ENCODE data around the gene OTUD4. TPM values are rescaled to one million over a fixed set of nuclear protein-coding genes. Genes with fewer than 3 reads are reported as not detected.

Gene OTUD4
- total RNA-seq, 5 donors from 2014 or later (not counting 1 experiment from before 2014, with no cell fraction given): 38.8 to 70.1 (median 49.1) TPM

DNA sequence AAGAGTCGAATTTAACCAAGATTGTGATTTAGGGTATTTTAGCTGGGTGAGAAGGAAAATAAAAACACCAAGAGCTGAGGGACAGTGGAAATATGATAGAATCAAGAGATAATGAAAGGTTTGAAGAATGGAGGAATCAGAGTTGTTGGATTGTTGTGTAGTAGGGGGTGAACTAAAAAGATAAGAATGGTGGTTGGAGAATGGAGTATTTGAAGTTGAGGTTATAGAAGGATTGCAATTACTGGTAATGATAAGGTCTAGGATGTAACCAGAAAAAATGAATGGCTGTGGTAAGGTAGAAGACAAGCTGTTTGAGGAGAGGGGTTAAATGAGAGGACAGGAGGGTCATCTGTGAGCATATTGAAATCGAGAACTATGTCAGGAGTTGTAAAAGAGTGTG lies 77.8 kb downstream of the OTUD4 start:
- Mint-ChIP-seq H3K9me3 (no peaks in the 10 kb centered on the region), H3K4me1 (peaks cover 19 to 37% (median 37%) of the 10 kb centered on the region in 3 donors), H3K27me3 (no peaks in the 10 kb centered on the region), H3K4me3 (no peak overlapping the region), H3K36me3 (peaks cover 7% of the 10 kb centered on the region), H3K27ac (no peak overlapping the region)
- H3K27ac ChIP-seq (ENCODE audit: low read length): no peak overlapping the region
- no peak for DNase-seq
- CTCF ChIA-PET: interaction anchor here in 1 of 2 donors (1.1 kb wide), 1 partner anchor 9 kb away, joined by 3 read pairs; no protein-coding TSS in a partner anchor
- POLR2A ChIA-PET: interaction anchor here in 1 of 2 donors (1.2 kb wide), 1 partner anchor 18 kb away, joined by 3 read pairs; no protein-coding TSS in a partner anchor
- 90% methylated on average over 1 of the region's 2 CpGs for WGBS (ENCODE audit: insufficient coverage)
- no peak overlapping the region for H3K4me3 ChIP-seq (ENCODE audit: control insufficient read depth in 1 of 2, extremely low read depth in 1 of 2, low read length in 1 of 2)
- peaks cover 0 to 17% of the 10 kb centered on the region in 2 donors for H3K36me3 ChIP-seq (ENCODE audit: control insufficient read depth in 2 of 2, extremely low read depth in 1 of 2, insufficient read depth in 1 of 2, low read length in 1 of 2)
- no peaks in the 10 kb centered on the region for H3K27me3 ChIP-seq (replicated peaks in 1 of 2; ENCODE audit: control insufficient read depth in 2 of 2, extremely low read depth in 1 of 2, insufficient read depth in 2 of 2, low read length in 1 of 2)
- no peak for ATAC-seq (replicated peaks in 1 of 4)
- peaks cover 7 to 23% of the 10 kb centered on the region in 2 experiments for H3K4me1 ChIP-seq (ENCODE audit: control insufficient read depth in 1 of 2, extremely low read depth in 1 of 2, insufficient read depth in 2 of 2, low read length in 2 of 2)
- H3K9me3 ChIP-seq: no peaks in the 10 kb centered on the region

DNA sequence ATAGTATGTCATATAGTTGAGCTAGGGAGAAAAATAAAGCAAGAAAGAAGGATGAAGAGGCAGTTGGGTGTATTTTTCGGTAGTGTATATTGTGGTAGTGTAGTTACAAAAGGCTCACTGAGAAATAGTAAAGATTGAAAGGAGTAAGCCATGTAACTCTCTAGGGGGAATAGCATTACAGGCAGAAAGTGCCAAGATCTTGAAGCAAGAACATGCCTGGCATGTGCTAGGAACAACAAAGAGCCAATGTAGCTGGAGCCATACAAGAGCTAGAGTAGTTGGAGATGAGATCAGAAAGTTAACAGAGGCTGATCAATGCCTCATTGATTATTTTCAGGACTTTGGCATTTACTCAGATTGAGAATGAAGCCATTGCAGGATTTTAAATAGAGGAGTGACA lies 79.3 kb downstream of the OTUD4 start:
- no peaks in the 10 kb centered on the region for H3K9me3 ChIP-seq
- Mint-ChIP-seq H3K4me3 (no peak overlapping the region), H3K27me3 (no peaks in the 10 kb centered on the region), H3K27ac (no peak overlapping the region), H3K9me3 (no peaks in the 10 kb centered on the region), H3K36me3 (no peaks in the 10 kb centered on the region), H3K4me1 (peaks cover 29 to 44% (median 37%) of the 10 kb centered on the region in 3 donors)
- ATAC-seq (replicated peaks in 1 of 4) (no peak), DNase-seq (no peak)
- POLR2A ChIA-PET: interaction anchor here (0.5 to 0.6 kb wide), 4 partner anchors 17 to 1587 kb away, joined by 3 to 7 read pairs (median 4); no protein-coding TSS in a partner anchor
- no peaks in the 10 kb centered on the region for H3K27me3 ChIP-seq (replicated peaks in 1 of 2; ENCODE audit: control insufficient read depth in 2 of 2, extremely low read depth in 1 of 2, insufficient read depth in 2 of 2, low read length in 1 of 2)
- peaks cover 18 to 30% of the 10 kb centered on the region in 2 experiments for H3K4me1 ChIP-seq (ENCODE audit: control insufficient read depth in 1 of 2, extremely low read depth in 1 of 2, insufficient read depth in 2 of 2, low read length in 2 of 2)
- H3K4me3 ChIP-seq (ENCODE audit: control insufficient read depth in 1 of 2, extremely low read depth in 1 of 2, low read length in 1 of 2): no peak overlapping the region
- no peak overlapping the region for H3K27ac ChIP-seq (ENCODE audit: low read length)
- 100% methylated on average over 1 of the region's 1 CpG for WGBS (ENCODE audit: insufficient coverage)
- H3K36me3 ChIP-seq (ENCODE audit: control insufficient read depth in 2 of 2, extremely low read depth in 1 of 2, insufficient read depth in 1 of 2, low read length in 1 of 2): peaks cover 0 to 7% of the 10 kb centered on the region in 2 donors
- CTCF ChIA-PET: no interaction called here

DNA sequence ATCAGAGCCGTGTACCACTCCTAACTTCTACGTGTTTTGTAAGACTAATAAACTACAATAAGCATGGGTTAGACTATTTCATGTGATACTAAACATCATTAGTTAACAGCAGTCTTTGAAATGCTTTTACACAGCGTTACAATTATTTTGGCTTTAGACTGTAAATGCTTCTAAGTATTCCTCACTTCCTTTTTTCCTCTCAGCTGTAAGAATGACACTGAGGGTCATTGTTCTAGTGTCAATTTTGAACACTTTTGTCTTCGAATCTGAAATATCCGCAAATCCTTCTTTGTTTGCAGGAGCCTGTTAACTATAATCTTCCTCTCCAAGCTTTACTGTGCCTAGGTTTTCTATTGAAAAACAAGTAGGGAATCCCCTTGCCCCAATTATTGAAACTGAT lies 80.7 kb downstream of the OTUD4 start:
- peaks cover 8% of the 10 kb centered on the region for H3K36me3 Mint-ChIP-seq
- H3K27ac Mint-ChIP-seq: peak overlapping the region in 1 of 2 donors; percentile 53
- no peaks in the 10 kb centered on the region for H3K9me3 Mint-ChIP-seq
- CTCF ChIA-PET: no interaction called here
- DNase-seq: peak in 1 of 35 experiments; percentile 4
- H3K4me3 Mint-ChIP-seq: peak overlapping the region; percentile 93 to 97 (median 96)
- Histone ChIP-seq H3K9me3 (no peaks in the 10 kb centered on the region), H3K4me1 (ENCODE audit: control insufficient read depth in 1 of 2, extremely low read depth in 1 of 2, insufficient read depth in 2 of 2, low read length in 2 of 2) (peaks cover 18 to 30% of the 10 kb centered on the region in 2 experiments), H3K4me3 (ENCODE audit: control insufficient read depth in 1 of 2, extremely low read depth in 1 of 2, low read length in 1 of 2) (peak overlapping the region in 1 of 2 donors; percentile 88), H3K36me3 (ENCODE audit: control insufficient read depth in 2 of 2, extremely low read depth in 1 of 2, insufficient read depth in 1 of 2, low read length in 1 of 2) (peaks cover 0 to 4% of the 10 kb centered on the region in 2 donors), H3K27me3 (replicated peaks in 1 of 2; ENCODE audit: control insufficient read depth in 2 of 2, extremely low read depth in 1 of 2, insufficient read depth in 2 of 2, low read length in 1 of 2) (no peaks in the 10 kb centered on the region), H3K27ac (ENCODE audit: low read length) (no peak overlapping the region)
- no CpG with 5 or more reads among the region's 5 CpGs for WGBS (ENCODE audit: insufficient coverage)
- POLR2A ChIA-PET: interaction anchor here in 1 of 2 donors (2.4 kb wide), 1 partner anchor 79 kb away, joined by 19 read pairs; no protein-coding TSS in a partner anchor
- H3K27me3 Mint-ChIP-seq: no peaks in the 10 kb centered on the region
- peaks cover 38 to 49% (median 43%) of the 10 kb centered on the region in 3 donors for H3K4me1 Mint-ChIP-seq
- ATAC-seq (replicated peaks in 1 of 4): no peak

DNA sequence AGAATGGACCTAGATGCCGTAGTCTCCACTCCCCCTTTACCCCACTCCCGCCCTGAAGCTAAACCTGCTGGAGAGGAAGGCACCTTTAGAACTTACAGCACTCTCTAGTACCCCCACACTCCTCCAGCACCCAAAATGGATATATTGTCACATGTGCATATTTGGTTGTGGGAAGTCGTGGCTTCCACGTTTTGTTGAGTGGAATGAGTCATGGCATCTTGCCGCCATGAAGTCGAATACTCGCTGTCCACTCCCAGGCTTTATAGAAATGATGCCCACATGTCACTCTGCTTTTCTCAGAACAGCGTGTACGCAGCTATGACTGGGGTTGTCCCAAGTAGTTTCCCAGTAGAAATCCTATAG lies 81.7 kb downstream of the OTUD4 start:
- H3K27me3 ChIP-seq (replicated peaks in 1 of 2; ENCODE audit: control insufficient read depth in 2 of 2, extremely low read depth in 1 of 2, insufficient read depth in 2 of 2, low read length in 1 of 2): no peaks in the 10 kb centered on the region
- POLR2A ChIA-PET: interaction anchor here (0.6 to 2.4 kb wide), 5 partner anchors 12 to 82 kb away, joined by 3 to 19 read pairs (median 3); partner anchors contain the start of gene OTUD4 (in 1 of the 2)
- peaks cover 0 to 3% (median 0%) of the 10 kb centered on the region in 3 donors for H3K9me3 Mint-ChIP-seq
- ATAC-seq (replicated peaks in 1 of 4) (peak; percentile 40 to 46 (median 40)), DNase-seq (peak in 11 of 35 experiments; percentile 3 to 60 (median 10))
- H3K36me3 ChIP-seq (ENCODE audit: control insufficient read depth in 2 of 2, extremely low read depth in 1 of 2, insufficient read depth in 1 of 2, low read length in 1 of 2): peaks cover 7 to 14% of the 10 kb centered on the region in 2 donors
- CTCF ChIA-PET: interaction anchor here (0.6 to 1.6 kb wide), 7 partner anchors 11 to 1540 kb away, joined by 3 to 5 read pairs (median 3); no protein-coding TSS in a partner anchor
- no peaks in the 10 kb centered on the region for H3K27me3 Mint-ChIP-seq
- H3K4me3 ChIP-seq (ENCODE audit: control insufficient read depth in 1 of 2, extremely low read depth in 1 of 2, low read length in 1 of 2): peak overlapping the region; percentile 88 to 98
- peak overlapping the region; percentile 93 to 97 (median 96) for H3K4me3 Mint-ChIP-seq
- peaks cover 41 to 50% (median 44%) of the 10 kb centered on the region in 3 donors for H3K4me1 Mint-ChIP-seq
- peaks cover 18 to 30% of the 10 kb centered on the region in 2 experiments for H3K4me1 ChIP-seq (ENCODE audit: control insufficient read depth in 1 of 2, extremely low read depth in 1 of 2, insufficient read depth in 2 of 2, low read length in 2 of 2)
- H3K27ac Mint-ChIP-seq: peak overlapping the region; percentile 94 to 97
- WGBS (ENCODE audit: insufficient coverage): 0% methylated on average over 7 of the region's 9 CpGs
- H3K27ac ChIP-seq (ENCODE audit: low read length): peak overlapping the region; percentile 85
- peaks cover 18% of the 10 kb centered on the region for H3K36me3 Mint-ChIP-seq
- H3K9me3 ChIP-seq: peaks cover 5% of the 10 kb centered on the region

DNA sequence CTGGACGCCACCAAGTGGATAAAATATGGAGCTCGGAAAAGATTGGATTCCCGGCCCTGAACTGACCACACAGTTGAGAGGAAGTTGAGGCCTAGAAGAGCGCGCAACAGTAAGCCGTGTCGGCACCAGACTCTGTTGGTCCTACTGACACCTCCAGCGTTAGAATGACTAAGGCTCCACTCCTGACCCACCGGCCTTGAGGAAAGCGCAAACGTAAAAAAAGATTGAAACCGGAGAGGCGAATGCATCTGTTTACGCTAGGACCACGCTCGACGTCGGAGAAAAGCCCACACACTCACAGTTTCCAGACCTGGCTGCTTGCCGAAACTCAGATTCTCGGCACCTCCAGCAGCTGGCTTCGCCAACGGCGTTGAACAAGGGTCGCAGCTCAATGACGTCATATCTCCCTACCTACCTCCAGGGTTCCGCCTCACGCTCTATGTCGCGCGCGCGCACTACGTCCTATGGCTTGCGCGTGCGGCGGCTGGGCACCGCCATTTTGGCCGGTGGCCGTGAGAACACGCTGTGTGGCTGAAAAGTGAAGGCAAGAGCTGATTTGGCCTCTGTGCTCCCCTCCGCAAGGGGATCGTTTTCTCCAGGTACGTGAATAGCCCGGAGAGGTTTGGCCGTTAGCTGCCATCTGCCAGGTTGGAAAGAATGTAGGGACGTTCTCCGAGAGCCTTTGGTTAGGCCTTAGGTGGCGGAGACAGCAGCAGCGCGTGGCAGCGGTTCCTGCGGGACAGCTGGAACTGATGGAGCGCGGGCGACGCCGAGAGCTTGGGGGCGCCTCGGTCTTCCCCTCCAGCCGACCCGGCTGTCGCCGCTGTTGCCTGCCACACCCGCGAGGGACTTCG lies 82.3 kb downstream of the OTUD4 start, which contains the start of the genes ABCE1 and ANAPC10:
TSS of gene ABCE1 (plus strand) at position 491 of the 854 bp plus-strand sequence. CDS start 6,102 bp downstream, outside the sequence.
TSS of gene ANAPC10 (minus strand) at position 376 of the 854 bp plus-strand sequence. CDS start 2,097 bp downstream, outside the sequence.
- H3K27ac Mint-ChIP-seq: peak within 1 kb of the TSS; percentile 94 to 97
- no peaks in the 10 kb centered on the region for H3K27me3 ChIP-seq (replicated peaks in 1 of 2; ENCODE audit: control insufficient read depth in 2 of 2, extremely low read depth in 1 of 2, insufficient read depth in 2 of 2, low read length in 1 of 2)
- peak within 1 kb of the TSS; percentile 85 for H3K27ac ChIP-seq (ENCODE audit: low read length)
- peaks cover 44 to 52% (median 46%) of the 10 kb centered on the region in 3 donors for H3K4me1 Mint-ChIP-seq
- peaks cover 0 to 9% (median 0%) of the 10 kb centered on the region in 3 donors for H3K9me3 Mint-ChIP-seq
- WGBS (ENCODE audit: insufficient coverage): 0% methylated on average over 58 of the region's 67 CpGs
- ChIA-PET POLR2A (interaction anchor here (0.6 to 2.4 kb wide), 7 partner anchors 11 to 83 kb away, joined by 3 to 19 read pairs (median 3); partner anchors contain the start of gene OTUD4 (in 1 of the 2)), CTCF (interaction anchor here (0.6 to 1.6 kb wide), 8 partner anchors 11 to 1539 kb away, joined by 3 to 5 read pairs (median 3); no protein-coding TSS in a partner anchor)
- H3K4me3 ChIP-seq (ENCODE audit: control insufficient read depth in 1 of 2, extremely low read depth in 1 of 2, low read length in 1 of 2): peak within 1 kb of the TSS; percentile 88 to 98
- peaks cover 15 to 30% of the 10 kb centered on the region in 2 experiments for H3K4me1 ChIP-seq (ENCODE audit: control insufficient read depth in 1 of 2, extremely low read depth in 1 of 2, insufficient read depth in 2 of 2, low read length in 2 of 2)
- ATAC-seq (replicated peaks in 1 of 4) (peak; percentile 93 to 94 (median 94)), DNase-seq (peak; percentile 78 to 100 (median 95))
- no peaks in the 10 kb centered on the region for H3K27me3 Mint-ChIP-seq
- H3K4me3 Mint-ChIP-seq: peak within 1 kb of the TSS; percentile 93 to 97 (median 96)
- peaks cover 5% of the 10 kb centered on the region for H3K9me3 ChIP-seq
- H3K36me3 ChIP-seq (ENCODE audit: control insufficient read depth in 2 of 2, extremely low read depth in 1 of 2, insufficient read depth in 1 of 2, low read length in 1 of 2): peaks cover 7 to 18% of the 10 kb centered on the region in 2 donors
- H3K36me3 Mint-ChIP-seq: peaks cover 24% of the 10 kb centered on the region
